Activated gamma-delta T cell treated with Interleukin-2 at 50 U/mL for 16 hours (primary cell): Measurements from ENCODE around the gene KIFC3.
"Not testable (repeated sequence)": the region's sequence is repeated elsewhere in the genome, so short reads cannot be mapped to it uniquely, and the experiment has no call there.

Experiments used
- DNase-seq: peaks from one replicate; pipeline ENCODE4 v3.0.0-alpha.2; 2020

KIFC3 gene, protein sequence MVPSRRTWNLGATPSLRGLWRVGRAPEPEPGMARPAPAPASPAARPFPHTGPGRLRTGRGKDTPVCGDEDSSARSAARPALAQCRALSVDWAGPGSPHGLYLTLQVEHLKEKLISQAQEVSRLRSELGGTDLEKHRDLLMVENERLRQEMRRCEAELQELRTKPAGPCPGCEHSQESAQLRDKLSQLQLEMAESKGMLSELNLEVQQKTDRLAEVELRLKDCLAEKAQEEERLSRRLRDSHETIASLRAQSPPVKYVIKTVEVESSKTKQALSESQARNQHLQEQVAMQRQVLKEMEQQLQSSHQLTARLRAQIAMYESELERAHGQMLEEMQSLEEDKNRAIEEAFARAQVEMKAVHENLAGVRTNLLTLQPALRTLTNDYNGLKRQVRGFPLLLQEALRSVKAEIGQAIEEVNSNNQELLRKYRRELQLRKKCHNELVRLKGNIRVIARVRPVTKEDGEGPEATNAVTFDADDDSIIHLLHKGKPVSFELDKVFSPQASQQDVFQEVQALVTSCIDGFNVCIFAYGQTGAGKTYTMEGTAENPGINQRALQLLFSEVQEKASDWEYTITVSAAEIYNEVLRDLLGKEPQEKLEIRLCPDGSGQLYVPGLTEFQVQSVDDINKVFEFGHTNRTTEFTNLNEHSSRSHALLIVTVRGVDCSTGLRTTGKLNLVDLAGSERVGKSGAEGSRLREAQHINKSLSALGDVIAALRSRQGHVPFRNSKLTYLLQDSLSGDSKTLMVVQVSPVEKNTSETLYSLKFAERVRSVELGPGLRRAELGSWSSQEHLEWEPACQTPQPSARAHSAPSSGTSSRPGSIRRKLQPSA

DNA sequence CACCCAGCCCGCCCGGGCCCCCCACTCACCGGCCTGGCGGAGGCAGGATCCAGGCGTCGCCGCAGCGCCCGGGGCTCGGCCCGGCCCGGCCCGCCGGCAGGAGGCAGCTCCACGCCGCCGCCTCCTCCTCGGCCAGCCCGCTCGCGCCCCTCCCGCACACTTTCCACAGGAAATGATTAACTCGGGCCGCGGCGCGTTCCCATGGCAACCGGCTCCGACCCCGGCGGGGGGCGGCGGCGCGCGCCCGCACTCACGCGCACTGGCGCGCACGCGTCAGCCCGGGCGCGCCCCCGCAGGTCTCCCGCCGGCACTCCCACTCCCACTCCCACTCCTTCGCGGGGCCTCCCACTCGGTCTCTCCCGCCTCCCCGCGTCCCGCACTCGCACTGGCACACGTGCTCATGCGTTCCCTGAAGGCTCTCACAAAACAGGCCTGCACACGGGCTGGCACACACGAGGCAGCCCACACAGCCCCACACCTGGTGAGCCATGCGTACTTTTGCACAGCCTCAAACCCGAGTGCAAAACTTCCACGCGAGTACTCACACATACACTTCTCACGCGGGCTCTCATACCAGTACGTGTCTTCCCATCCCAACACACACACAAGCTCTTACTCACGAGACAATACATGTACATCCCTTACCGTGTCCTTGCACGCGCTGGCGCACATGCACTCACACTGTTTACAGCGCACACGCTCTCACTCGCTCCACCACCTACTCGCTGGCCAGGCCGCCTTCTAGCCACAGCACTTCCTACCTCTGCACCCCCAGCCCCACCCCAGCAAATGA lies at the start of gene KIFC3:
KIFC3 (minus strand) TSS at position 151 of the 793 bp plus-strand sequence. CDS start 4,248 bp downstream, outside the sequence.
- peak; percentile 72 for DNase-seq

DNA sequence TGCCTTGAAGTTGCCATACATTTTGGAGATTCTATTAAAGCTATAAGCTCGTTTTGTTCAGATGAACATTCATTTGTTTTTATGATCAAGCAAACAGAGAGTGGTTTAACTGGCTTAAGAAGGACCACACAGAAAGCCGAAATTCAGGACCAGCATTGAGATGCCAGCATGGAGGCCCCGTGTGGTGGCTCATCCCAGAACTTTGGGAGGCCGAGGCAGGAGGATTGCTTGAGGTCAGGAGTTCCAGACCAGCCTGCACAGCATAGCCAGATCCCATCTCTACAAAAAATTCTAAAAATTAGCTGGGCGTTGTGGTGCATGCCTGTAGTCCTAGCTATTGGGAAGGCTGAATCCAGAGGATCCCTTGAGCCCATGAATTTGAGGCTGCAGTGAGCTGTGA lies 45.9 kb upstream of the KIFC3 start:
- no peak for DNase-seq

GRCh38 chr16:57846931-57847330 lies 44.6 kb upstream of the KIFC3 start:
- not testable (repeated sequence) for DNase-seq

DNA sequence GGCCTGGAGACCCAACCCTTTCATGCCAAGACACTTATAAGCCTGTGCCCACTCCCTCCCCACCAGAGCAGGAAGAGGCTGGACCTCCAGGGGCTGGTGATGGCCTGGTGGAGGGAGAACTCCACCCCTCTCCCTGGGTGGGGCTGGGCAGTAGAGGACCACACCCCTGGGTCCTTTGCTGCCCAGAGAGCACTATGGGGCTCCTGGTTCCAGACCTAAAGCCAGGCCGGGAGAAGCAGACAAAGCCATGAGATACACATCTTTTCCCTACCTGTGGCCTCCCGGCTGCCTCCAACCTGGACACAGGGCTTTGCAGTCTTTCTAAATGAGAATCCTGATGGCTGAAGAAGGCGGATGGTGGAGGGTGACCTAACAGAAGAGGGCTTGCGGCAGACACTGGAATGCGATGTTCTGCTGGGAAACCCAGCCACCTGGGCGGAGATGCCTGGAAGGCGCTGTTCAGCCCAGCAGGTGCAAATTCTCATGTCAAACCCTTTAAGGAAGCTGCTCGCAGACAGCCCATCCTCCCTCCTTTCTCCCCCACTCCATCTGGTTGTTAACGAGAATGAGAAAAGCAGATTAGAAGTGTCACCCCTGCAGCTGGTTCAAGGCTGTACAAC lies 43.9 kb upstream of the KIFC3 start:
- no peak for DNase-seq

DNA sequence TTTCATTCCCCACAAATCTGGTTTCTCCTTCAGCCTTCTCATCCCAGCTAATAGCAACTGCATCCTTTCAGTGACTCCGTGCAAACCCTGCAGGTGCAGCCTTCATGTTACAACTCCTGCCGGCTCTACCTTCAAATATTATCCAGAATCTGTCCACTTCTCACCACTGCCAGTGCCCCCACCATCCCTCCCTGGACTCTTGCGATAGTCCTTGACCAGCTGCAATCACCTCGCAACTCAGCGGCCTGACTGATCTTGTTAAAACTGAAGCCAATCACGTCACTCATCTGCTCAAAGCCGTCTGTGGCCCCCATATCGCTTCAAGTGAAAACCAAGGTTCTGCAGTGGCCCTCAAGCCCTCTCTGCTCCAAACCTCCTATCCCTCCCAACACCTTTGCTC lies 42.8 kb upstream of the KIFC3 start:
- no peak for DNase-seq

- no peak for DNase-seq
Observed at GRCh38 chr16:57844416-57845030, 42.2 kb upstream of the KIFC3 start.

- DNase-seq: no peak
Observed at GRCh38 chr16:57843400-57843799, 41.1 kb upstream of the KIFC3 start.

DNA sequence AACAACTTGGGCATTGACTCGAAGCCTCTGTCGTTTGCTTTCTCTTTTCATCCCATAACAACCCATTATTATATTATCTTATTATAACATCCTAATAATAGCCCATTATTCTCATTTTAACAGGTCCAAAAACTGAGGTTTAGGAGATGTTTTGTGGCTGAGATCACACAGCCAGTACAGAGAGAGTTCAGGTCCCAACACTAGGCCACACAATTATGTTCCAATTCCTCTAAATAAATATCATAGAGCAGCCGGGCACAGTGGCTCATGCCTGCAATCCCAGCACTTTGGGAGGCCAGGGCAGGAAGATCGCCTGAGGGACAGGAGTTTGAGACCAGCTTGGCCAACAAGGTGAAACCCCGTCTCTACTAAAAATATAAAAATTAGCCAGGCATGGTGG lies 40.3 kb upstream of the KIFC3 start:
- no peak for DNase-seq

DNA sequence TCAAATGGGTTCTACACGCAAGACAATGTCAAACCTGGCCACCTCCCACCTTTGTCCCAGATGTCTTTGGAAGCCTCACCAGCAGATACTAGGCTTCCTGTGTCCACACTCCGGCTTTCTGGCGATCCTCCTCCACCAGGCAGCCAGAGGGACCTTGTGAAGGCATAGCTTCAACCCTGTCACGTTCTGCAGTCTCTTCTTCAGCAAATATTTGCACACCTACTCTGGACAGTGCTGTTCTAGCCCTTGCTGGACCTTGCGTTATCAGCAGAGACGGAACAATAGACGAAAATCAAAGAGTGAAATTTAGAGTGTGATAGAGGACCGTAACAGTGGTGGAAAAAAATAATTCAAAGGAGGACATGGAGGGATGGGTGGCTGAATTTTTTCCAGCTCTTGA lies 38.5 kb upstream of the KIFC3 start:
- DNase-seq: no peak

- DNase-seq: no peak
Observed at GRCh38 chr16:57838161-57838560, 35.9 kb upstream of the KIFC3 start.

DNA sequence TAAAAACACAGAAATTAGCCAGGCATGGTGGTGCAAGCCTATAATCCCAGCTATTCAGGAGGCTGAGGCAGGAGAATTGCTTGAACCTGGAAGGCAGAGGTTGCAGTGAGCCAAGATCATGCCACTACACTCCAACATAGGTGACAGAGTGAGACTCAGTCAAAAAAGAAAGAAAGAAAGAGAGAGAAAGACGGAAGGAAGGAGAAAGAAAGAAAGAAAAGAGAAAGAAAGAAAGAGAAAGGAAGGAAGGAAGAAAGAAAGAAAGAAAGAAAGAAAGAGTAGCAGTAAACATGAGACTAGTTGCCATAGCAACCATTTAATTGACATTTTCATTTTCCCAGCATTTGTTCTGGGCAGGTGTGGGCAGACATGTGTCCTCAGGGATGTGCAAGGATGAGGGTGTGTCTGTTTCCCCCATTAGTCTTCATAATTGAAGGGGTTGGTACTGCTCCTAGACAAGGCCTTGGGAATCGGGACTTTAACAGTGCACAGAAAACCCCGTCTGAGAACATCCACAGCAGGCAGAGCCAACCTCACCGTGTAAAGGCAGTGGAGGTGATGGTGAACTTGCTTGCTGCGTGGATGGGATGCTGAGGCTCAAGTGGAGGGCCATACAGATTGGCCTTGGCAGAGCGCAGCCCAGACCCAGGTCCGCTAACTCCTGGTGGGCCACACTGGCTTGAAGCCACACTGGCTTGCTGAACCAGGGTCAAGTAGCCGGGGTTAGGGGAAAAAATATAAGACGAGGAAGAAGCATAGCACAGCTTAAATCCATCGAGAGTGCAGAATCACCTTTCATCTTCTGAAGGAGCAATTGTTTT lies 35.2 kb upstream of the KIFC3 start:
- no peak for DNase-seq

DNA sequence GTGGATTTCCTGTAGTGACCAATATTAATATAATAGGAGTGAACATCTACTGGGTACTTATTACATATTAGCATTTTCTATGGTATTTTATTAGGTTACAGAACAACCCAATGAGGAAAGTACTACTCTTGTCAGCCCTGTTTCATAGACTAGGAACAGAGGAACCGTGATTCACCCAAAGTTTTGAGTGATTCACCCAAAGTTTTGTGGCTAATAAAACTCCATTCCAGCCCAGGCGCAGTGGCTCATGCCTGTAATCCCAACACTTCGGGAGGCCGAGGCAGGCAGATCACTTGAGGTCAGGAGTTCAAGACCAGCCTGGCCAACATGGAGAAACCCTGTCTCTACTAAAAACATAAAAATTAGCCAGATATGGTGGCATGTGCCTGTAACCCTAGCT lies 33.1 kb upstream of the KIFC3 start:
- not testable (repeated sequence) for DNase-seq

GRCh38 chr16:57834936-57835335 lies 32.6 kb upstream of the KIFC3 start:
- no peak for DNase-seq

GRCh38 chr16:57830890-57831484 lies 28.7 kb upstream of the KIFC3 start:
- no peak for DNase-seq

DNA sequence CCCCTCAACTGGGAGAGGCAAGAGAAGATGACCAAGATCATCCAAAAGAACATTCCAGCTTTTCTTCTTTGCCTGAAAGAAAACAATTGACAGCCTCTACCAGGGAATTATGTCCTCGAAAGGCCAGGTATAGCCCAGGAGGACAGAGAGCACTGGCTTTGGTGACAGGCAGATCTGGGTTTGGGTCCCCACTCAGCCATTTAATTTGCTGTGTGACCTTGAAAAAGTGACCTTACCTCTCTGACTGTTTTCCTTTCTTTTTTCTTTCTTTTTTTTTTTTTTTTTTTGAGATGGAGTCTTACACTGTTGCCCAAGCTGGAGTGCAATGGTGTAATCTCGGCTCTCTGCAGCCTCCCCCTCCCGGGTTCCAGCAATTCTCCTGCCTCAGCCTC lies 27.7 kb upstream of the KIFC3 start:
- no peak for DNase-seq

- DNase-seq: no peak
Observed at GRCh38 chr16:57828272-57829161, 26.2 kb upstream of the KIFC3 start.

GRCh38 chr16:57826706-57827625 lies 24.7 kb upstream of the KIFC3 start:
- no peak for DNase-seq

- DNase-seq: no peak
Observed at GRCh38 chr16:57826052-57826451, 23.8 kb upstream of the KIFC3 start.
